H1 (cell line): Measurements from ENCODE around the gene TIE1. TPM values are rescaled to one million over a fixed set of nuclear protein-coding genes. Genes with fewer than 3 reads are reported as not detected.
A peak's percentile ranks its signal among the peaks of the same experiment; 100 is the strongest.

ENCODE experiments used
- CTCF ChIA-PET: fragments of 300-600 bp; sonication (Branson Sonifier 250); formaldehyde crosslinking; loops from one replicate; lab custom pipeline; 2021; ENCODE audit not compliant: partially characterized antibody; lab: Charles Lee
- POLR2A ChIA-PET: fragments of 300-600 bp; sonication (Branson Sonifier 250); formaldehyde crosslinking; loops from one replicate; lab custom pipeline; 2021; ENCODE audit warnings: inconsistent platforms; ENCODE audit not compliant: partially characterized antibody; lab: Charles Lee
- DNase-seq, 2 experiments: peaks; one replicate each; pipeline versions ENCODE4 v3.0.0 to v3.0.0-alpha.2; 2010 to 2022; ENCODE audit warnings: low spot score in 2 of 2, low read depth in 1 of 2, mixed read lengths in 1 of 2
- FAIRE-seq: peaks from 2 replicates; lab custom pipeline; 2011; peaks lifted over from hg19 to GRCh38; lab: Jason Lieb, UNC
- H2AFZ ChIP-seq: 2 replicates; pipeline ENCODE4 v1.8.1; 2012; ENCODE audit warnings: low read length, inconsistent platforms
- H2AK5ac ChIP-seq: 2 replicates; pipeline ENCODE4 v1.6.1; 2013; ENCODE audit warnings: low read depth, low read length
- H2BK120ac ChIP-seq: replicated peaks from 2 replicates; pipeline ENCODE3; 2013; ENCODE audit warnings: low read depth, low read length, inconsistent platforms
- H2BK12ac ChIP-seq: 2 replicates; pipeline ENCODE4 v1.6.1; 2013; ENCODE audit warnings: low read depth, low read length
- H2BK15ac ChIP-seq: 2 replicates; pipeline ENCODE4 v1.6.1; 2013; ENCODE audit warnings: low read length
- H2BK20ac ChIP-seq: 2 replicates; pipeline ENCODE4 v1.6.1; 2013; ENCODE audit warnings: low read length
- H2BK5ac ChIP-seq: 2 replicates; pipeline ENCODE4 v1.6.1; 2013; ENCODE audit warnings: low read depth, low read length
- H3K14ac ChIP-seq: 2 replicates; pipeline ENCODE4 v1.6.1; 2013; ENCODE audit warnings: inconsistent platforms; ENCODE audit not compliant: insufficient read length
- H3K18ac ChIP-seq: 2 replicates; pipeline ENCODE4 v1.6.1; 2013; ENCODE audit warnings: low read length; ENCODE audit errors: extremely low read depth
- H3K23ac ChIP-seq: 2 replicates; pipeline ENCODE4 v1.6.1; 2013; ENCODE audit warnings: inconsistent platforms; ENCODE audit not compliant: insufficient read length
- H3K23me2 ChIP-seq: 2 replicates; pipeline ENCODE4 v1.6.1; 2013; ENCODE audit warnings: low read depth, low read length
- H3K27ac ChIP-seq: 2 replicates; pipeline ENCODE4 v1.6.1; 2011; ENCODE audit warnings: low read depth, low read length, inconsistent platforms
- H3K27me3 ChIP-seq, 4 experiments: replicated peaks in 1 of 4; 1 replicate in 1 of 4; 2 replicates in 3 of 4; pipeline versions ENCODE4 v1.6.1 to v1.8.1; 2011 to 2013; ENCODE audit warnings: low read length in 3 of 4, mild to moderate bottlenecking in 3 of 4, inconsistent platforms in 2 of 4, mixed read lengths in 2 of 4, moderate library complexity in 1 of 4; ENCODE audit not compliant: control insufficient read depth in 3 of 4, insufficient read depth in 3 of 4; ENCODE audit errors: extremely low read depth in 1 of 4
- H3K36me3 ChIP-seq, 4 experiments: 2 replicates each; pipeline versions ENCODE4 v1.6.1 to v1.8.1; 2011 to 2013; ENCODE audit warnings: mild to moderate bottlenecking in 4 of 4, low read length in 3 of 4, moderate library complexity in 2 of 4, control low read depth in 1 of 4, inconsistent platforms in 1 of 4; ENCODE audit not compliant: insufficient read depth in 4 of 4, control insufficient read depth in 2 of 4
- H3K4ac ChIP-seq: replicated peaks from 2 replicates; pipeline ENCODE3; 2013; ENCODE audit warnings: low read length, low read depth, mixed read lengths, inconsistent platforms; ENCODE audit not compliant: insufficient read length
- H3K4me1 ChIP-seq, 4 experiments: replicated peaks in 1 of 4; 1 replicate in 1 of 4; 2 replicates in 3 of 4; pipeline versions ENCODE4 v1.6.1 to v1.8.1; 2011 to 2013; ENCODE audit warnings: low read length in 3 of 4, inconsistent platforms in 2 of 4, mixed read lengths in 1 of 4; ENCODE audit not compliant: insufficient read depth in 4 of 4, control insufficient read depth in 3 of 4
- H3K4me2 ChIP-seq, 2 experiments: 2 replicates each; pipeline versions ENCODE4 v1.6.1 to v1.8.1; 2011 to 2013; ENCODE audit warnings: low read depth in 2 of 2, low read length in 2 of 2, control low read depth in 1 of 2, inconsistent platforms in 1 of 2, mild to moderate bottlenecking in 1 of 2; ENCODE audit not compliant: insufficient read depth in 1 of 2
- H3K4me3 ChIP-seq, 4 experiments: fragments of 200-600, 300-600 bp in 1 of 4; sonication (generic), shearing (Covaris generic), sonication (Bioruptor Twin) in 1 of 4; 2 replicates each; pipeline versions ENCODE4 v1.5.1 to v1.8.1; 2011 to 2016; ENCODE audit warnings: low read length in 4 of 4, low read depth in 3 of 4, control low read depth in 2 of 4, inconsistent platforms in 2 of 4, mild to moderate bottlenecking in 2 of 4, mixed read lengths in 1 of 4, moderate library complexity in 1 of 4; ENCODE audit not compliant: insufficient read depth in 2 of 4; ENCODE audit errors: extremely low read depth in 1 of 4
- H3K56ac ChIP-seq: replicated peaks from 2 replicates; pipeline ENCODE3; 2013; ENCODE audit warnings: low read depth, mild to moderate bottlenecking, mixed read lengths, low read length, inconsistent platforms; ENCODE audit not compliant: insufficient read length
- H3K79me1 ChIP-seq: 2 replicates; pipeline ENCODE4 v1.6.1; 2013; ENCODE audit warnings: low read depth, low read length, control low read depth
- H3K79me2 ChIP-seq, 2 experiments: 2 replicates each; pipeline versions ENCODE4 v1.6.1 to v1.8.1; 2012 to 2013; ENCODE audit warnings: low read length in 2 of 2, mild to moderate bottlenecking in 2 of 2, inconsistent platforms in 1 of 2; ENCODE audit not compliant: insufficient read depth in 2 of 2, control insufficient read depth in 1 of 2
- H3K9ac ChIP-seq, 4 experiments: replicated peaks in 1 of 4; 1 replicate in 1 of 4; 2 replicates in 3 of 4; pipeline versions ENCODE4 v1.6.1 to v1.8.1; 2011 to 2013; ENCODE audit warnings: low read depth in 3 of 4, low read length in 3 of 4, control low read depth in 2 of 4, mild to moderate bottlenecking in 2 of 4, moderate library complexity in 2 of 4, inconsistent platforms in 1 of 4; ENCODE audit errors: extremely low read depth in 1 of 4
- H3K9me3 ChIP-seq, 2 experiments: 2 replicates each; pipeline versions ENCODE4 v1.6.1 to v1.8.1; 2012 to 2013; ENCODE audit warnings: mild to moderate bottlenecking in 2 of 2, moderate library complexity in 2 of 2, control low read depth in 1 of 2, inconsistent platforms in 1 of 2, low read depth in 1 of 2, low read length in 1 of 2, mixed read lengths in 1 of 2; ENCODE audit not compliant: insufficient read depth in 2 of 2
- H4K20me1 ChIP-seq, 2 experiments: replicated peaks in 1 of 2; 2 replicates each; pipeline versions ENCODE3 to v1.8.1; 2011 to 2013; ENCODE audit warnings: inconsistent platforms in 2 of 2, low read length in 2 of 2, mild to moderate bottlenecking in 1 of 2; ENCODE audit not compliant: insufficient read depth in 2 of 2, control insufficient read depth in 1 of 2
- H4K5ac ChIP-seq: 2 replicates; pipeline ENCODE4 v1.6.1; 2013; ENCODE audit warnings: low read length, low read depth, mixed read lengths, inconsistent platforms; ENCODE audit not compliant: insufficient read length
- H4K8ac ChIP-seq: 2 replicates; pipeline ENCODE4 v1.8.0; 2013; ENCODE audit warnings: mild to moderate bottlenecking, moderate library complexity, low read length, inconsistent platforms; ENCODE audit not compliant: insufficient read depth; ENCODE audit errors: extremely low read depth
- H4K91ac ChIP-seq: replicated peaks from 2 replicates; pipeline ENCODE3; 2013; ENCODE audit warnings: low read length, mixed read lengths, inconsistent platforms; ENCODE audit not compliant: insufficient read length
- BRCA1 ChIP-seq: IDR thresholded peaks from 2 replicates; pipeline ENCODE4 v1.6.1; 2012; ENCODE audit warnings: low read depth, low read length, improper control_type of control experiment
- CHD2 ChIP-seq: IDR thresholded peaks from 2 replicates; pipeline ENCODE4 v1.6.1; 2012; ENCODE audit warnings: low read length, improper control_type of control experiment
- PHF8 ChIP-seq: fragments of 200-600 bp; sonication (generic); conservative IDR thresholded peaks from 2 replicates; pipeline ENCODE4 v1.7.1; 2012; ENCODE audit warnings: low read depth, mild to moderate bottlenecking, inconsistent platforms, low read length, moderate library complexity
- SIN3A ChIP-seq, 2 experiments: IDR thresholded peaks in 1 of 2; conservative IDR thresholded peaks in 1 of 2; 2 replicates each; pipeline ENCODE4 v1.6.1; 2011 to 2012; ENCODE audit warnings: low read length in 2 of 2, improper control_type of control experiment in 1 of 2, low read depth in 1 of 2, mild to moderate bottlenecking in 1 of 2
- SP1 ChIP-seq: IDR thresholded peaks from 2 replicates; pipeline ENCODE4 v1.6.1; 2011; ENCODE audit warnings: low read depth, low read length
- TAF1 ChIP-seq: IDR thresholded peaks from 2 replicates; pipeline ENCODE4 v1.6.1; 2011; ENCODE audit warnings: mild to moderate bottlenecking, low read depth, low read length
- TCF12 ChIP-seq: IDR thresholded peaks from 2 replicates; pipeline ENCODE4 v1.6.1; 2011; ENCODE audit warnings: low read depth, mild to moderate bottlenecking, low read length
- USF2 ChIP-seq: IDR thresholded peaks from 2 replicates; pipeline ENCODE4 v1.6.1; 2011; ENCODE audit warnings: low read length, improper control_type of control experiment
- WGBS, 2 experiments: shearing (Covaris generic) in 1 of 2; methylation state at CpG; one replicate each; pipeline versions ENCODE4 v1.1.6 to v1.1.7; 2013 to 2015; ENCODE audit warnings: low lambda C conversion rate in 2 of 2, mixed read lengths in 2 of 2, inconsistent platforms in 1 of 2, low coverage in 1 of 2, missing lambda C conversion rate in 1 of 2; ENCODE audit not compliant: insufficient replicate concordance in 2 of 2, insufficient coverage in 1 of 2, insufficient read length in 1 of 2; ENCODE audit errors: extremely low coverage in 1 of 2, missing lambda C conversion rate in 1 of 2; 5-methylcytosine and 5-hydroxymethylcytosine counted together
- polyA plus RNA-seq, 7 experiments: library from polyadenylated mRNA; depleted of rRNA in 3 of 7; stranded (reverse) in 5 of 7; unstranded in 2 of 7; fragments of >200 nt in 5 of 7; fragments of 200-250 nt in 2 of 7; gene quantifications; 1 replicate in 5 of 7; 2 replicates in 1 of 7; 4 replicates in 1 of 7; pipeline versions ENCODE4 v1.2.1 to v1.2.3, GENCODE V29; 2011 to 2013; ENCODE audit warnings: missing spikeins in 2 of 7, mixed read lengths in 2 of 7
- total RNA-seq: library from RNA; stranded (reverse); fragmentation: NEBNext Ultra II Directional; extraction: Animal tissue kit (Norgen Biotek cat#: 25700); gene quantifications from 2 replicates; pipeline ENCODE4 v1.2.1, GENCODE V29; 2021

TIE1 gene
- total and polyA plus RNA-seq, 2 of the 8 experiments (the other 6 are each of a cell fraction or from before 2014, with no cell fraction given), result 0.74 to 2.2 TPM

DNA sequence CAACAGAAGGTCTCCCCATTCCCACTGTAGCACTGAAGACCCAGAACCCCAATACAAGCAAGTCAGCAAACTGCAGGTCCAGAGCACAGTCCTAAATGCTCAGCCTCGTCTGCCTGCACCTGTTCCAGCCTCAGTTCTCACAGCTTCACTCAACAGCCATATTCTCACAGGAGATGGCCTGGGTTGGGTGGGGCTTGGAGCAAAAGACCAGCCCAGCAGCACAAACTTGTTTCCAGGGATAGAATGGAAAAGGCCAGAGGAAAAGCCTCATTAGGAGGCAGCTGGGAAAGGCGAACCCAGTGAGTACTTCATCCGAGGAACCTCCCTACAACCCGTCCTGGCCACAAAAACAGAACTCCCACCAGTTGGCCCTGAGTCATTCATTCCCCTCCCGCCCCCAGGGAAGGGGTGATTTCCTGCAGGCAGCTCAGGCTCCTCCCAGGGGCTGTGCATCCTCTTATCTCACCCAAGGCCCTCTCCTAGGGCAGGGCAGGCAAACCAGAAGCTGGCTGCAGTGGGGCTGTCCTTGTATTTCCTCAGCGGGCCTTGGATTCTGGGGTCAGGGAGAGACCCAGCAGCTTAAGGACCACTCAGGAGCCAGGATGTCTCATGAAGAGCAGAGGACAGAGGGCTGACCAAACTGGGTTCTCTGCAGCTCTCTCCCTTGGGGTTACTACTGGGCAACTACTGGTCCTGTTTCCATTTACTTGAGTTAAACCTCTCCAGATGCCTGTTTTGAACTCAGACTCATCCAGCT lies 29.4 kb downstream of the TIE1 start:
- H2BK12ac ChIP-seq, result no peak overlapping the region
- H2AK5ac ChIP-seq, result no peak overlapping the region
- no peaks in the 10 kb centered on the region for H4K20me1 ChIP-seq
- H3K27ac ChIP-seq, result no peak overlapping the region
- peak overlapping the region; percentile 10 for H4K5ac ChIP-seq
- no peak overlapping the region for H3K56ac ChIP-seq
- no peaks in the 10 kb centered on the region for H3K79me1 ChIP-seq
- DNase-seq (no peak), FAIRE-seq (no peak)
- H3K9ac ChIP-seq, result no peak overlapping the region
- 0 out of 2 replicates have a peak overlapping the region, but pooled peaks have one; percentile 6 for H2BK15ac ChIP-seq
- ChIA-PET POLR2A (interaction anchor here (0.9 to 2.8 kb wide), 6 partner anchors 10 to 60 kb away, joined by 3 to 12 read pairs (median 4); partner anchors contain the start of genes CDC20, ELOVL1 and TMEM125), CTCF (interaction anchor here (0.7 to 2.9 kb wide), 12 partner anchors 10 to 253 kb away, joined by 3 to 13 read pairs (median 3); partner anchors contain the start of genes C1orf210 and CDC20)
- no peaks in the 10 kb centered on the region for H3K79me2 ChIP-seq
- H4K91ac ChIP-seq, result peak overlapping the region; percentile 22
- no peak overlapping the region for H3K14ac ChIP-seq
- H3K4me2 ChIP-seq, result no peak overlapping the region
- peak overlapping the region; percentile 2 for H3K4ac ChIP-seq
- 0 out of 2 replicates have a peak overlapping the region, but pooled peaks have one; percentile 4 for H2BK5ac ChIP-seq
- WGBS, 2 experiments, result 63% methylated on average over 6 of the region's 6 CpGs; no CpG with 5 or more reads in 1 of the 2 experiments
- H4K8ac ChIP-seq, result no peak overlapping the region
- H3K36me3 ChIP-seq, result no peaks in the 10 kb centered on the region
- H3K4me3 ChIP-seq, result no peak overlapping the region
- H2AFZ ChIP-seq, result peak overlapping the region; percentile 56; the same call in 1 of the 2 replicates
- peaks cover 0 to 8% (median 3%) of the 10 kb centered on the region in 4 experiments; a peak in 3 of 7 replicates for H3K4me1 ChIP-seq
- H3K9me3 ChIP-seq, result peaks cover 0 to 10% of the 10 kb centered on the region in 2 experiments; a peak in 2 of 4 replicates
- no peak overlapping the region for H2BK120ac ChIP-seq
- H3K18ac ChIP-seq, result no peak overlapping the region
- TF ChIP-seq SP1 (no peak), SIN3A (conservative IDR thresholded peaks at IDR 0.05 in 1 of 2, IDR thresholded peaks at IDR 0.05 in 1 of 2; ENCODE audit: low read depth in 1 of 2, low read length in 2 of 2) (no peak), TAF1 (0 out of 2 replicates have a peak, but pooled peaks have one; percentile 7), PHF8 (no peak), USF2 (no peak), BRCA1 (no peak), CHD2 (no peak), TCF12 (no peak)
- no peak overlapping the region for H2BK20ac ChIP-seq
- H3K23me2 ChIP-seq, result no peaks in the 10 kb centered on the region
- H3K23ac ChIP-seq, result no peak overlapping the region
- H3K27me3 ChIP-seq, result no peaks in the 10 kb centered on the region
